Body of pancreas (tissue), 4 donors: ENCODE data around the gene MAST3. TPM values are rescaled to one million over a fixed set of nuclear protein-coding genes. Genes with fewer than 3 reads are reported as not detected.

ENCODE experiments used
- ATAC-seq: fragments of 150-250 bp; one replicate; pipeline ENCODE4 v1.9.1; 2016
- DNase-seq, 4 donors: peaks; one replicate each; pipeline ENCODE4 v3.0.0-alpha.2; 2019
- H3K27ac ChIP-seq, 4 donors: fragments of 200-600 bp; sonication (generic); 1 replicate in 3 of 4; 2 replicates in 1 of 4; pipeline versions ENCODE4 v1.5.1 to v1.6.1; 2016 to 2019; ENCODE audit warnings: mild to moderate bottlenecking in 1 of 4, mixed read lengths in 1 of 4, moderate library complexity in 1 of 4
- H3K27me3 ChIP-seq, 2 donors: fragments of 200-600 bp; sonication (generic); one replicate each; pipeline ENCODE4 v1.6.0; 2016; ENCODE audit warnings: mild to moderate bottlenecking in 1 of 2
- H3K36me3 ChIP-seq, 2 donors: fragments of 200-600 bp; sonication (generic); replicated peaks in 1 of 2; 2 replicates each; pipeline ENCODE4 v1.5.1; 2016; ENCODE audit warnings: low read depth in 2 of 2; ENCODE audit not compliant: insufficient read depth in 1 of 2
- H3K4me1 ChIP-seq: fragments of 200-600 bp; sonication (generic); one replicate; pipeline ENCODE4 v1.6.0; 2016
- H3K4me3 ChIP-seq, 2 donors: fragments of 200-600 bp; sonication (generic); 1 replicate in 1 of 2; 2 replicates in 1 of 2; pipeline ENCODE4 v1.5.1; 2016 to 2019
- H3K9me3 ChIP-seq, 3 donors: fragments of 200-600 bp; sonication (generic); 1 replicate in 2 of 3; 2 replicates in 1 of 3; pipeline ENCODE4 v1.5.1; 2016
- CTCF ChIP-seq, 7 experiments: fragments of 450-650 bp in 4 of 7; fragments of 200-600 bp in 3 of 7; sonication (generic) in 3 of 7; IDR thresholded peaks; one replicate each; pipeline ENCODE4 v1.5.1; 2016 to 2019; ENCODE audit warnings: antibody characterized with exemption in 7 of 7
- POLR2A ChIP-seq, 3 donors: fragments of 450-650 bp; IDR thresholded peaks; one replicate each; pipeline ENCODE4 v1.6.1; 2016; ENCODE audit warnings: antibody characterized with exemption in 3 of 3, mild to moderate bottlenecking in 2 of 3
- WGBS, 2 donors: methylation state at CpG; one replicate each; pipeline ENCODE4 v1.1.5; 2017; 5-methylcytosine and 5-hydroxymethylcytosine counted together
- intact Hi-C: fragments of 100-400 bp; cut with DNase I; formaldehyde crosslinking; loops from one replicate; pipeline ENCODE4 v1.15.1; 2023
- total RNA-seq, 2 donors: library from RNA; depleted of rRNA; stranded (reverse); fragments of >200 nt; gene quantifications; one replicate each; pipeline ENCODE4 v1.1.0, GENCODE V29; 2016

The MAST3 gene
- total RNA-seq, 2 donors from 2014 or later, result 17.6 to 35.3 TPM

DNA sequence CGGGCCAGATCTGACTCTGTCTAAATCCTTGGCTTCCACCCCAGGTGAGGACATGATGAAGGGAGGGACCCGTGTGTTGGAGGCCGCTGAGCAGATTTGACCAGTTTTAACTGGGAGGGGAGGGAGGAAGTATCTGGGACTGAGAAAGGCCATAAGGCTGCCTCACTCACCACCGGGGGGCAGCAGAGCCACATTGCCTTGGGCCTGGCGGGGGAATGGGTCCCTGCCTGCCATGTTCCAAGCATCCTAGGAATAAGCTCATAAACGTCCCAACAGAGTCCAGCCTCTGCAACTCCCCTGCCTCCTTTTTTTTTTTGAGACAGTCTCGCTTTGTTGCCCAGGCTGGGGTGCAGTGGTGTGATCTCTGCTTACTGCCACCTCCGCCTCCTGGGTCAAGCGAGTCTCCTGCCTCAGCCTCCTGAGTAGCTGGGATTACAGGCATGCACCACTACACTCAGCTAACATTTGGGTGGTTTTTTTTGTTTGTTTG is 15.5 kb downstream of the MAST3 start:
- Histone ChIP-seq H3K4me1 (peaks cover 60% of the 10 kb centered on the region), H3K27ac (peak overlapping the region in 1 of 4 donors; percentile 33), H3K27me3 (no peaks in the 10 kb centered on the region), H3K4me3 (no peak overlapping the region), H3K9me3 (no peaks in the 10 kb centered on the region), H3K36me3 (no peaks in the 10 kb centered on the region)
- DNase-seq (peak; percentile 86 to 90 (median 87)), ATAC-seq (peak; percentile 34)
- WGBS, 2 donors, result 32 to 40% methylated on average over 7 to 9 of the region's 9 CpGs
- TF ChIP-seq CTCF (IDR thresholded peaks at IDR 0.05) (peak; percentile 78 to 91 (median 88)), POLR2A (IDR thresholded peaks at IDR 0.05) (no peak)
- intact Hi-C loops, result no loop called here

GRCh38 chr19:18113827-18114226 is 16.2 kb downstream of the MAST3 start:
- WGBS, 2 donors, result 56 to 63% methylated on average over 5 of the region's 5 CpGs
- ATAC-seq (no peak), DNase-seq (no peak)
- no peaks in the 10 kb centered on the region for H3K36me3 ChIP-seq
- no peak overlapping the region for H3K27ac ChIP-seq
- peaks cover 61% of the 10 kb centered on the region for H3K4me1 ChIP-seq
- no peaks in the 10 kb centered on the region for H3K27me3 ChIP-seq
- no peaks in the 10 kb centered on the region for H3K9me3 ChIP-seq
- no peak overlapping the region for H3K4me3 ChIP-seq
- intact Hi-C loops, result no loop called here
- TF ChIP-seq POLR2A (IDR thresholded peaks at IDR 0.05), result no peak
- no peak for TF ChIP-seq CTCF (IDR thresholded peaks at IDR 0.05)

GRCh38 chr19:18114483-18114882 is 16.9 kb downstream of the MAST3 start:
- H3K36me3 ChIP-seq, result no peaks in the 10 kb centered on the region
- no peaks in the 10 kb centered on the region for H3K9me3 ChIP-seq
- DNase-seq (no peak), ATAC-seq (no peak)
- 81 to 84% methylated on average over 4 of the region's 4 CpGs for WGBS, 2 donors
- H3K4me3 ChIP-seq, result no peak overlapping the region
- no peak overlapping the region for H3K27ac ChIP-seq
- no peaks in the 10 kb centered on the region for H3K27me3 ChIP-seq
- H3K4me1 ChIP-seq, result peaks cover 60% of the 10 kb centered on the region
- intact Hi-C loops, result no loop called here
- TF ChIP-seq CTCF (IDR thresholded peaks at IDR 0.05), result no peak
- no peak for TF ChIP-seq POLR2A (IDR thresholded peaks at IDR 0.05)

DNA sequence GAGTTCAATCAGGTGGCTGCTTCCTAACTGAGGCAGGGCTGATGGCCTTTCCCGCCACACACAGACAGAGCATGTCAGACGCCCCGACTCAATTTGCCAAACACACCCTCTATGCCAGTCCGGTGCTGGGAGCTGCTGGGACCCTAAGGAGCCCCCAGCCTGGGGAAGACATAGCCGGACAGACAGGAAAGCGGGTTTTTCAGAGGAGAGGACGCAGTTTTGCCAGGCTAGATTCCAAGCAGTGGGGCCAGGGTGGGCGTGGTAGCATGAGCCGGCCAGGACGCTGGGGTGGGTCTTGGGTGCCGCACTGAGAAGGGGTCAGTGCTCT is 19.8 kb downstream of the MAST3 start:
- Histone ChIP-seq H3K4me3 (no peak overlapping the region), H3K36me3 (no peaks in the 10 kb centered on the region), H3K27ac (peak overlapping the region in 2 of 4 donors; percentile 47 to 71), H3K4me1 (peaks cover 39% of the 10 kb centered on the region), H3K27me3 (no peaks in the 10 kb centered on the region), H3K9me3 (no peaks in the 10 kb centered on the region)
- no peak for DNase-seq
- TF ChIP-seq POLR2A (IDR thresholded peaks at IDR 0.05) (no peak), CTCF (IDR thresholded peaks at IDR 0.05) (no peak)
- no peak for ATAC-seq
- WGBS, 2 donors, result 22 to 29% methylated on average over 11 of the region's 11 CpGs
- intact Hi-C loops, result no loop called here

- Histone ChIP-seq H3K27ac (peak overlapping the region; percentile 22 to 79 (median 65)), H3K4me1 (peaks cover 34% of the 10 kb centered on the region), H3K27me3 (no peaks in the 10 kb centered on the region), H3K36me3 (peaks cover 0 to 3% of the 10 kb centered on the region in 2 donors), H3K4me3 (peak overlapping the region in 1 of 2 donors; percentile 23), H3K9me3 (no peaks in the 10 kb centered on the region)
- intact Hi-C loops, result no loop called here
- TF ChIP-seq POLR2A (IDR thresholded peaks at IDR 0.05) (no peak), CTCF (IDR thresholded peaks at IDR 0.05) (no peak)
- DNase-seq (peak; percentile 92 to 95 (median 93)), ATAC-seq (peak; percentile 90)
- 2 to 5% methylated on average over 4 to 55 of the region's 86 CpGs for WGBS, 2 donors
These were observed 20.3 kb downstream of the MAST3 start for GRCh38 chr19:18117692-18118378.
